Measurements from ENCODE around the gene NDUFA11. TPM values are rescaled to one million over a fixed set of nuclear protein-coding genes. Genes with fewer than 3 reads are reported as not detected.

Gene NDUFA11
- total RNA-seq, 2 experiments from 2014 or later: 225 to 228 TPM

GRCh38 chr19:5915782-5916165, 12.2 kb upstream of the NDUFA11 start:
- H3K27me3 Mint-ChIP-seq (ENCODE audit: low read depth): no peaks in the 10 kb centered on the region
- no peak for ATAC-seq
- no peak overlapping the region for H3K4me3 Mint-ChIP-seq
- CTCF ChIA-PET: no interaction called here
- no peak for DNase-seq
- H3K27ac Mint-ChIP-seq: no peak overlapping the region
- POLR2A ChIA-PET: no interaction called here
- H3K4me1 Mint-ChIP-seq (ENCODE audit: low read depth): no peaks in the 10 kb centered on the region
- H3K36me3 Mint-ChIP-seq (ENCODE audit: low read depth): peaks cover 17% of the 10 kb centered on the region
- H3K9me3 Mint-ChIP-seq (ENCODE audit: insufficient read depth): no peaks in the 10 kb centered on the region

- POLR2A ChIA-PET: no interaction called here
These were observed 11.6 kb upstream of the NDUFA11 start for GRCh38 chr19:5914946-5915781.

DNA sequence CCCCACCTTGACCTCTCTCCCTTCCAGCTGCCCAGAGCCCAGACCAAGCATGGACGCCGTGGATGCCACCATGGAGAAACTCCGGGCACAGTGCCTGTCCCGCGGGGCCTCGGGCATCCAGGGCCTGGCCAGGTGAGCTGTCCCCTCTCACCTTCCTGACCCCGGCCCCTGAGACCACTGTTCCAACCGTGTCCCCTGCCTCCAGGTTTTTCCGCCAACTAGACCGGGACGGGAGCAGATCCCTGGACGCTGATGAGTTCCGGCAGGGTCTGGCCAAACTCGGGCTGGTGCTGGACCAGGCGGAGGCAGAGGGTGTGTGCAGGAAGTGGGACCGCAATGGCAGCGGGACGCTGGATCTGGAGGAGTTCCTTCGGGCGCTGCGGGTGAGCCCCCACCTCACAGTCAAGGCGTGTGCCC, 10.8 kb upstream of the NDUFA11 start:
- H3K4me1 Mint-ChIP-seq (ENCODE audit: low read depth): no peaks in the 10 kb centered on the region
- peaks cover 18% of the 10 kb centered on the region for H3K36me3 Mint-ChIP-seq (ENCODE audit: low read depth)
- ATAC-seq (no peak), DNase-seq (no peak)
- no peaks in the 10 kb centered on the region for H3K27me3 Mint-ChIP-seq (ENCODE audit: low read depth)
- ChIA-PET CTCF (no interaction called here), POLR2A (no interaction called here)
- H3K27ac Mint-ChIP-seq: no peak overlapping the region
- no peak overlapping the region for H3K4me3 Mint-ChIP-seq
- no peaks in the 10 kb centered on the region for H3K9me3 Mint-ChIP-seq (ENCODE audit: insufficient read depth)

More at GRCh38 chr19:5914946-5915781, 11.6 kb upstream of the NDUFA11 start:
- peaks cover 16% of the 10 kb centered on the region for H3K36me3 Mint-ChIP-seq (ENCODE audit: low read depth)
- CTCF ChIA-PET: no interaction called here
- DNase-seq (no peak), ATAC-seq (no peak)
- H3K27ac Mint-ChIP-seq: no peak overlapping the region
- no peaks in the 10 kb centered on the region for H3K27me3 Mint-ChIP-seq (ENCODE audit: low read depth)
- H3K9me3 Mint-ChIP-seq (ENCODE audit: insufficient read depth): no peaks in the 10 kb centered on the region
- H3K4me1 Mint-ChIP-seq (ENCODE audit: low read depth): no peaks in the 10 kb centered on the region
- no peak overlapping the region for H3K4me3 Mint-ChIP-seq

GRCh38 chr19:5913739-5914357, 10.3 kb upstream of the NDUFA11 start, which contains the start of gene CAPS:
TSS of gene CAPS (plus strand) at chr19:5914254. CDS start at chr19:5914407, 153 bp downstream.
- H3K4me3 Mint-ChIP-seq: no peak within 1 kb of the TSS
- H3K27ac Mint-ChIP-seq: no peak within 1 kb of the TSS
- POLR2A ChIA-PET: no interaction called here
- peaks cover 14% of the 10 kb centered on the region for H3K36me3 Mint-ChIP-seq (ENCODE audit: low read depth)
- ATAC-seq (no peak), DNase-seq (no peak)
- H3K4me1 Mint-ChIP-seq (ENCODE audit: low read depth): no peaks in the 10 kb centered on the region
- CTCF ChIA-PET: no interaction called here
- no peaks in the 10 kb centered on the region for H3K9me3 Mint-ChIP-seq (ENCODE audit: insufficient read depth)
- H3K27me3 Mint-ChIP-seq (ENCODE audit: low read depth): no peaks in the 10 kb centered on the region

GRCh38 chr19:5911366-5911765, 7.8 kb upstream of the NDUFA11 start:
- CTCF ChIA-PET: no interaction called here
- no peak overlapping the region for H3K4me3 Mint-ChIP-seq
- no peak overlapping the region for H3K27ac Mint-ChIP-seq
- ATAC-seq (no peak), DNase-seq (no peak)
- H3K4me1 Mint-ChIP-seq (ENCODE audit: low read depth): peaks cover 2% of the 10 kb centered on the region
- POLR2A ChIA-PET: no interaction called here
- H3K36me3 Mint-ChIP-seq (ENCODE audit: low read depth): peaks cover 10% of the 10 kb centered on the region
- H3K27me3 Mint-ChIP-seq (ENCODE audit: low read depth): no peaks in the 10 kb centered on the region
- H3K9me3 Mint-ChIP-seq (ENCODE audit: insufficient read depth): no peaks in the 10 kb centered on the region

DNA sequence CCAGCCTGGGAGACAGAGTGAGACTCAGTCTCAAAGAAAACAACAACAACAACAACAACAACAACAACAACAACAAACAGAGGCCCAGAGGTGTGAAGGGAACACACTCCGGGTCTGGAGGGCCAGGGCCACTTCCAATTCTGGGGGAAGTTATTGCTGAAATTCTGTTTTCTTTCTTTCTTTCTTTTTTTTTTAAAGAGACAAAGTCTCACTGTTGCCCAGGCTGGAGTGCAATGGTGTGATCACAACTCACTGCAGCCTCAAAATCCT, 7.0 kb upstream of the NDUFA11 start:
- POLR2A ChIA-PET: no interaction called here
- H3K27ac Mint-ChIP-seq: no peak overlapping the region
- no peak overlapping the region for H3K4me3 Mint-ChIP-seq
- CTCF ChIA-PET: no interaction called here
- H3K4me1 Mint-ChIP-seq (ENCODE audit: low read depth): peaks cover 6% of the 10 kb centered on the region
- ATAC-seq (no peak), DNase-seq (no peak)
- H3K9me3 Mint-ChIP-seq (ENCODE audit: insufficient read depth): no peaks in the 10 kb centered on the region
- no peaks in the 10 kb centered on the region for H3K27me3 Mint-ChIP-seq (ENCODE audit: low read depth)
- peaks cover 9% of the 10 kb centered on the region for H3K36me3 Mint-ChIP-seq (ENCODE audit: low read depth)

DNA sequence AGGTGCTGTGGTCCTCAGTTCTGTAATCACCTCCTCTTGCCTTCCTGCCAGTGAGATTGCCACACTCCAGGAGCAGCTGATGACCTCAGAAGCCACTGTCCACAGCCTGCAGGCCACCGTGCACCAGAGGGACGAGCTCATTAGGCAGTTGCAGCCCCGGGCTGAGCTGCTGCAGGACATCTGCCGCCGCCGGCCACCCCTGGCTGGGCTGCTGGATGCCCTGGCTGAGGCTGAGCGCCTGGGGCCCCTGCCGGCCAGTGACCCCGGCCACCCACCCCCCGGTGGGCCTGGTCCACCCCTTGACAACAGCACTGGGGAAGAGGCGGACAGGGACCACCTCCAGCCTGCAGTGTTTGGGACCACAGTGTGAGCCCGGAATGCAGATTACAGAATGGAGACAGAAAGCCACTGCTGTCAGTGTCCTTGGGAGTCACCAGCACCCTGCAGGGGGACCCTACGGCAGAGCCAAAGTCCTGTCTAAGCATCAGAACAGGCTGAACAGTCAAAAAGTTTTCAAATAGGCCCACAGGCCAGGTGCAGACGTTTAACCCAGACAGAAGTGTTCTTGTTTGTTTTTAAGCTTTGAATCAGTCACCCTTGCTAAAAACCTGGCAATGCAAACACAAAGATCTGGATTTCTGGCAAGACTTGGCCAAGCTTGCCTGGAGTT, 5.3 kb upstream of the NDUFA11 start:
- Mint-ChIP-seq H3K36me3 (ENCODE audit: low read depth) (peaks cover 9% of the 10 kb centered on the region), H3K27ac (no peak overlapping the region), H3K27me3 (ENCODE audit: low read depth) (no peaks in the 10 kb centered on the region), H3K4me1 (ENCODE audit: low read depth) (peaks cover 6% of the 10 kb centered on the region), H3K9me3 (ENCODE audit: insufficient read depth) (no peaks in the 10 kb centered on the region), H3K4me3 (no peak overlapping the region)
- ChIA-PET CTCF (interaction anchor here (1.5 kb wide), 1 partner anchor 114 kb away, joined by 5 read pairs; no protein-coding TSS in a partner anchor), POLR2A (no interaction called here)
- ATAC-seq: no peak
- DNase-seq: no peak

DNA sequence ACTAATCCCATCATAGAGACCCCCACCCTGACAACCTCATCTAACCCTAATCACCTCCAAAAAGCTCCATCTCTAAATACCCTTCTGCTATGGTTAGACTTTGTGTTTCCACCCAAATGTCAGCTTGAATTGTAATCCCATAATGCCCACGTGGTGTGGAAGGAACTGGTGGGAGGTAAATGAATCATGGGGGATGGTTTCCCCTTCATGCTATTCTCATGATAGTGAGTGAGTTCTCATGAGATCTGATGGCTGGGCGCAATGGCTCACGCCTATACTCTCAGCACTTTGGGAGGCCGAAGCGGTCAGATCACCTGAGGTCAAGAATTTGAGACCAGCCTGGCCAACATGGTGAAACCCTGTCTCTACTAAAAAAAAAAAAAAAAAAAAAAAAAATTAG, 3.7 kb upstream of the NDUFA11 start:
- DNase-seq (no peak), ATAC-seq (no peak)
- POLR2A ChIA-PET: no interaction called here
- H3K4me3 Mint-ChIP-seq: no peak overlapping the region
- H3K36me3 Mint-ChIP-seq (ENCODE audit: low read depth): peaks cover 11% of the 10 kb centered on the region
- no peaks in the 10 kb centered on the region for H3K9me3 Mint-ChIP-seq (ENCODE audit: insufficient read depth)
- H3K4me1 Mint-ChIP-seq (ENCODE audit: low read depth): peaks cover 13% of the 10 kb centered on the region
- H3K27ac Mint-ChIP-seq: no peak overlapping the region
- no peaks in the 10 kb centered on the region for H3K27me3 Mint-ChIP-seq (ENCODE audit: low read depth)
- CTCF ChIA-PET: interaction anchor here (2.0 kb wide), 1 partner anchor 103 kb away, joined by 7 read pairs; no protein-coding TSS in a partner anchor

DNA sequence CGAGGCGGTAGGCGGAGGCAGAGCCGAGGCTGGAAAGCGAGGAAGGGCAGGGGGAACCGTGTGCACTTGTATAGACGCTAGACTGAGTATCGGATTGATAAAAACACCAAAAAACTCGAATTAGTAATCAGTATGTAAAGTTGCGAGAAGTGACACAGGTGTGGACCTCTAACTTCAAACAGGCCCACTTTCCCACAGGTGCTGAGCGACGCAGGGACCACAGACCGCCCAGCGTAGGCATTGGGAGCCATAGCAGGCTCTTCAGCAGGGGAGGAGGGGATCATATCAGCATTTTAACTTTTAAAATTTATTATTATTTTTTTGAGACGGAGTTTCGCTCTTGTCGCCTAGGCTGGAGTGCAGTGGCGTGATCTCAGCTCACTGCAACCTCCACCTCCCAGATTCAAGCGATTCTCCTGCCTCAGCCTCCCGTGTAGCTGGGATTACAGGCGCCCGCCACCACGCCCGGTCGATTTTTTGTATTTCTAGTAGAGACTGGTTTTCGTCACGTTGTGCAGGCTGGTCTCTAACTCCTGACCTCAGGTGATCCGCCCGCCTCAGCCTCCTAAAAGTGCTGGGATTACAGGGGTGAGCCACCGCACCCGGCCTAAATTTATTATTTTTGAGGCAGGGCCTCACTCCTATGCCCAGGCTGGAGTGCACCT, 1.7 kb upstream of the NDUFA11 start:
- no peaks in the 10 kb centered on the region for H3K27me3 Mint-ChIP-seq (ENCODE audit: low read depth)
- ChIA-PET CTCF (interaction anchor here (2.0 kb wide), 1 partner anchor 117 kb away, joined by 6 read pairs; no protein-coding TSS in a partner anchor), POLR2A (interaction anchor here (2.3 to 3.5 kb wide), 2 partner anchors 57 to 77 kb away, joined by 7 to 53 read pairs; no protein-coding TSS in a partner anchor)
- H3K4me1 Mint-ChIP-seq (ENCODE audit: low read depth): peaks cover 21% of the 10 kb centered on the region
- peak overlapping the region; percentile 82 for H3K27ac Mint-ChIP-seq
- H3K36me3 Mint-ChIP-seq (ENCODE audit: low read depth): peaks cover 19% of the 10 kb centered on the region
- peak overlapping the region; percentile 89 for H3K4me3 Mint-ChIP-seq
- no peak for DNase-seq
- ATAC-seq: no peak
- no peaks in the 10 kb centered on the region for H3K9me3 Mint-ChIP-seq (ENCODE audit: insufficient read depth)

- H3K4me3 Mint-ChIP-seq: peak within 1 kb of the TSS; percentile 89
- no peaks in the 10 kb centered on the region for H3K27me3 Mint-ChIP-seq (ENCODE audit: low read depth)
- ChIA-PET POLR2A (interaction anchor here (0.6 to 3.5 kb wide), 12 partner anchors 25 to 282 kb away, joined by 3 to 53 read pairs (median 4); partner anchors contain the start of genes CATSPERD, DUS3L, LONP1 and SAFB), CTCF (interaction anchor here (0.6 to 4.9 kb wide), 9 partner anchors 50 to 375 kb away, joined by 3 to 61 read pairs (median 5); partner anchors contain the start of gene NRTN)
- H3K27ac Mint-ChIP-seq: peak within 1 kb of the TSS; percentile 100
- H3K36me3 Mint-ChIP-seq (ENCODE audit: low read depth): peaks cover 19% of the 10 kb centered on the region
- H3K9me3 Mint-ChIP-seq (ENCODE audit: insufficient read depth): no peaks in the 10 kb centered on the region
- DNase-seq (peak; percentile 100), ATAC-seq (peak; percentile 87)
- H3K4me1 Mint-ChIP-seq (ENCODE audit: low read depth): peaks cover 26% of the 10 kb centered on the region
These were observed 943 bp upstream of the NDUFA11 start, which contains the start of gene VMAC for GRCh38 chr19:5904352-5905113. TSS of gene VMAC (plus strand) at chr19:5904872. CDS start at chr19:5904891, 19 bp downstream.

All from activated CD8-positive, alpha-beta T cell treated with anti-CD3 and anti-CD28 coated beads, Interleukin-2, amount 10 ng/mL, durations not matched to agents 7 days and 5 days (primary cell).